ACC112 (cell line): ENCODE measurements around the gene MRPL36.
"Not testable (repeated sequence)": the region's sequence is repeated elsewhere in the genome, so short reads cannot be mapped to it uniquely, and the experiment has no call there.

Experiments
- H2AFZ ChIP-seq: fragments of 200-600 bp; sonication (generic); one replicate; pipeline ENCODE4 v1.6.0; 2017; ENCODE audit warnings: antibody characterized with exemption, low read length; ENCODE audit not compliant: unreplicated experiment
- H3K27ac ChIP-seq: fragments of 200-600 bp; sonication (generic); 2 replicates; pipeline ENCODE4 v1.5.1; 2014; ENCODE audit warnings: low read depth, mild to moderate bottlenecking, antibody characterized with exemption, low read length, moderate library complexity
- H3K27me3 ChIP-seq: fragments of 200-600 bp; sonication (generic); 2 replicates; pipeline ENCODE4 v1.6.1; 2014; ENCODE audit warnings: mild to moderate bottlenecking, antibody characterized with exemption, low read length, moderate library complexity, mixed read lengths; ENCODE audit not compliant: insufficient read depth
- H3K36me3 ChIP-seq: fragments of 200-600 bp; sonication (generic); 2 replicates; pipeline ENCODE4 v1.6.1; 2016; ENCODE audit warnings: mild to moderate bottlenecking, antibody characterized with exemption, low read length, moderate library complexity, mixed read lengths; ENCODE audit not compliant: insufficient read depth
- H3K4me1 ChIP-seq: fragments of 200-600 bp; sonication (generic); one replicate; pipeline ENCODE4 v1.6.1; 2016; ENCODE audit warnings: low read length, mixed read lengths; ENCODE audit not compliant: insufficient read depth, unreplicated experiment, control insufficient read depth
- H3K4me3 ChIP-seq: fragments of 200-600 bp; sonication (generic); 2 replicates; pipeline ENCODE4 v1.5.1; 2014; ENCODE audit warnings: mild to moderate bottlenecking, low read depth, low read length
- H3K79me2 ChIP-seq: fragments of 200-600 bp; sonication (generic); one replicate; pipeline ENCODE4 v1.6.0; 2016; ENCODE audit warnings: low read length; ENCODE audit not compliant: control insufficient read depth, unreplicated experiment, insufficient read depth

MRPL36 gene

DNA sequence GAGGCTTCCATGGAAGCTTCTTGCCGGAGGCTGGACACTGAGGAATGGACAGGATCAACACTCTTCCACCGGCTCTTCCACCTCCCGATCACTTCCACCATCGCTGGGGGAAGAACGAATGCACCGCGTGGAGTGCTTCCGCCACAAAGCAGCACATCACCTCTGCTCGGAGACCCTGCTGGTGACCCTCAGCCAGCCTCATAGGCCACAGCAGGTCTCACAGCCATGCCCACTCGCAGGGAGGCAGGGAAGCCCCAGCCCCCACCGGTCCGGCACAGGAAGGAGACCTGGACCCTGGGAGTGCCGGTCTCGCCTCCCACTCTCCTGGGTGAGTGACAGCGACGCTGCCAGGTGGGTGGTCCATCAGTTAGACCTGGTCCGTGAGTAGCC, 4.7 kb downstream of the MRPL36 start:
- Histone ChIP-seq H3K4me3 (no peak overlapping the region), H3K36me3 (peaks cover 8% of the 10 kb centered on the region; the same call in 1 of the 2 replicates), H2AFZ (no peak overlapping the region), H3K4me1 (peaks cover 52% of the 10 kb centered on the region), H3K27me3 (no peaks in the 10 kb centered on the region), H3K79me2 (peaks cover 21% of the 10 kb centered on the region), H3K27ac (peak overlapping the region; percentile 69)

- no peak overlapping the region for H2AFZ ChIP-seq
- H3K27ac ChIP-seq = peak overlapping the region; percentile 69
Observed at GRCh38 chr5:1793966-1794900, 5.4 kb downstream of the MRPL36 start.

GRCh38 chr5:1793301-1793740, 6.3 kb downstream of the MRPL36 start:
- H3K36me3 ChIP-seq = peaks cover 8% of the 10 kb centered on the region; the same call in 1 of the 2 replicates
- H2AFZ ChIP-seq = no peak overlapping the region
- peaks cover 55% of the 10 kb centered on the region for H3K4me1 ChIP-seq
- H3K27ac ChIP-seq = peak overlapping the region; percentile 69; the same call in 1 of the 2 replicates
- H3K79me2 ChIP-seq = peaks cover 9% of the 10 kb centered on the region
- H3K4me3 ChIP-seq = no peak overlapping the region
- H3K27me3 ChIP-seq = no peaks in the 10 kb centered on the region

More at GRCh38 chr5:1793966-1794900, 5.4 kb downstream of the MRPL36 start:
- Histone ChIP-seq H3K4me1 (peaks cover 55% of the 10 kb centered on the region), H3K4me3 (no peak overlapping the region), H3K27me3 (no peaks in the 10 kb centered on the region), H3K36me3 (peaks cover 8% of the 10 kb centered on the region; the same call in 1 of the 2 replicates), H3K79me2 (peaks cover 17% of the 10 kb centered on the region)

DNA sequence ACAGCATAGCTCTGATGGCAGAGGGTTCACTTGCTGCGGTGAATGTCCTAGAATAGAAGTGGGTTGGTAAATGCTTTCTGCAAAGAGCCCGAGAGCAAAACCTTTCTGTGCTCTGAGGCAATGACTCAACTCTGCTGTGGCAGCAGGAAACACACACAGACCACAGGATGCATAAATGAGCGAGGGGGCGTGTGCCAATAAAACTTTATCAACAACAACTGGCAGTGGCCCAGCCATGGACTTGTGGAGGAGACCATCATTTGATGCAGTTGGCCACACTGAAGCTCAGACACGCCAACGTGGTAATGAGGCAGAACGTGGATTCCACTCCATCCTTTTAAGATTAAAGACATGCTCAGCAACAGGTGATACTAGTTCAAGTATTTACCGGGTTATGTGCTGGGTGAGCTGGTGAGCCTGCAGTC, 6.8 kb downstream of the MRPL36 start:
- H3K27ac ChIP-seq = peak overlapping the region; percentile 69; the same call in 1 of the 2 replicates
- peaks cover 4% of the 10 kb centered on the region for H3K79me2 ChIP-seq
- H3K4me1 ChIP-seq = peaks cover 51% of the 10 kb centered on the region
- peaks cover 4% of the 10 kb centered on the region; the same call in 1 of the 2 replicates for H3K36me3 ChIP-seq
- no peak overlapping the region for H3K4me3 ChIP-seq
- H3K27me3 ChIP-seq = no peaks in the 10 kb centered on the region
- no peak overlapping the region for H2AFZ ChIP-seq

DNA sequence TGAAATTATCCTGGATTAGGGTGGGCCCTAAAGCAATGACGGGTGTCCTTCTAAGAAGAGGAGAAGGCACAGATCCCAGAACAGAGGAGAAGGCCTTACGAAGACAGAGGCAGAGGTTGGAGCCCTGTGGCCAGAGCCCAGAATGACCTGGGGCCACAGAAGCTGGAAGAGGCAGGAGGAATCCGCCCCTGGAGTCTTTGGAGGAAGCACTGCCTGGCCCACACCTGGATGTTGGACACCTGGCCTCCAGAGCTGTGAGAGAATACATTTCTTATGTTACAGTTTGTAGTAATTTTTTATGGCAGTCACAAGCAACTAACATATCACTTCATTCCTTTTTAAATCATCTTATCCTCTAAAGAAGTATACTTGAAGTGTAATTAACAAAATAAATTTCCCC, 8.5 kb downstream of the MRPL36 start:
- peak overlapping the region; percentile 79 for H3K27ac ChIP-seq
- H3K36me3 ChIP-seq = no peaks in the 10 kb centered on the region
- H3K27me3 ChIP-seq = no peaks in the 10 kb centered on the region
- H3K79me2 ChIP-seq = no peaks in the 10 kb centered on the region
- no peak overlapping the region for H3K4me3 ChIP-seq
- peaks cover 45% of the 10 kb centered on the region for H3K4me1 ChIP-seq
- H2AFZ ChIP-seq = no peak overlapping the region

DNA sequence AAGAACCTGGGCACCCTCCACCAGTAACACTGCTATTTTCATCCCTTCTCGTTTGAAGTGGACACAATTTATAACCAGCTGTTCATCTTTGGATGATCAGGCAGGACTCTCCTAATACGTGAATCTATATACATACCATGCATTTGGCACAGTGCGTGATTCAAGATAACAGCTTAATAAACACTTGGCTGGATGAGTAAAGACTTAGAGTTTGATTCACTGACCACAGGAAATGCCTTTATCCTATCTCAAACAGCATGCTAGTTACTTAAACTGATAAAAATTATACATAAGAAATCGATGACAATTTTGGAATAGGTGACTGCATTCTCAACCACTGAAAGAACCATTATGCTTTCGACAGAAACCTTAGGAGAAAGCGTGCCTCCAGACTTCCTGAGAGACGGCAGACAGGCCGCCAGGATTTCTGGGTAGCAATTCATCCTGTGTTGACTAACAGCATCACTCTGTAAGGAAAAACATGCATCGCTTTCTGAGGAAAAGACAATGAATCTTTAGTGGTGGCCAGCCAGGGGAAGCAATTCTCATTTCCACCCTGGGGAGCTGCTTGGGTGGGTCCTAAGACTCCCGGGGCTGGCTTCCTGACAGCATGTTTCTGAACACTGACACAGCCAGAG, 9.7 kb downstream of the MRPL36 start:
- H3K27ac ChIP-seq = peak overlapping the region; percentile 79
- H3K4me3 ChIP-seq = peak overlapping the region; percentile 68
- no peaks in the 10 kb centered on the region for H3K79me2 ChIP-seq
- no peaks in the 10 kb centered on the region for H3K36me3 ChIP-seq
- H2AFZ ChIP-seq = peak overlapping the region; percentile 76
- peaks cover 43% of the 10 kb centered on the region for H3K4me1 ChIP-seq
- no peaks in the 10 kb centered on the region for H3K27me3 ChIP-seq

- Histone ChIP-seq H2AFZ (peak overlapping the region; percentile 76), H3K27ac (peak overlapping the region; percentile 79), H3K4me3 (peak overlapping the region; percentile 68), H3K4me1 (peaks cover 38% of the 10 kb centered on the region)
- not testable (repeated sequence) for H3K79me2 ChIP-seq, H3K27me3 ChIP-seq, H3K36me3 ChIP-seq
Observed at GRCh38 chr5:1789438-1789833, 10.2 kb downstream of the MRPL36 start.

DNA sequence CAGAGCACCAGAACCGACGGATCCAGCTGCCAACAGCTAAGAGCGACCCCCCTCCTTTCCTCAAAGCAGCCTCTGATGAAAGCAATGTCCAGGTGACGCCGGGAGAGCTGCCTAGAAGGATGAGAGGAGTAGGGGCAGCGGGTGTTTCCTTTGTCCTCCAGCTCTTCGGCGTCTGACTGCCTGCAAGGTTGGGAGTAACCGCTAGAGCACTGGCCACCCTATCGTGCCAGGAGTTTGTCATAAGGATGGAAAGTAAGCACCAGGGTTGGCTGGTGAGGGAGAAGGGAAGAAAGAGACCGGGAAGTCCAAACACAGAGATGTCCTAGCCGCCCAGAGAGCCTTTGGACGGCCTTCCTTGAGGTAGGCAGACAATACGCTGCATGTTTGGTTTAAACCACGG, 10.8 kb downstream of the MRPL36 start:
- H2AFZ ChIP-seq = no peak overlapping the region
- no peaks in the 10 kb centered on the region for H3K27me3 ChIP-seq
- H3K36me3 ChIP-seq = no peaks in the 10 kb centered on the region
- H3K4me3 ChIP-seq = no peak overlapping the region
- peaks cover 32% of the 10 kb centered on the region for H3K4me1 ChIP-seq
- H3K79me2 ChIP-seq = no peaks in the 10 kb centered on the region
- no peak overlapping the region for H3K27ac ChIP-seq

GRCh38 chr5:1788200-1788599, 11.4 kb downstream of the MRPL36 start:
- H3K27ac ChIP-seq = no peak overlapping the region
- H3K4me3 ChIP-seq = no peak overlapping the region
- H3K36me3 ChIP-seq = no peaks in the 10 kb centered on the region
- H3K27me3 ChIP-seq = no peaks in the 10 kb centered on the region
- peaks cover 25% of the 10 kb centered on the region for H3K4me1 ChIP-seq
- H2AFZ ChIP-seq = no peak overlapping the region
- no peaks in the 10 kb centered on the region for H3K79me2 ChIP-seq

DNA sequence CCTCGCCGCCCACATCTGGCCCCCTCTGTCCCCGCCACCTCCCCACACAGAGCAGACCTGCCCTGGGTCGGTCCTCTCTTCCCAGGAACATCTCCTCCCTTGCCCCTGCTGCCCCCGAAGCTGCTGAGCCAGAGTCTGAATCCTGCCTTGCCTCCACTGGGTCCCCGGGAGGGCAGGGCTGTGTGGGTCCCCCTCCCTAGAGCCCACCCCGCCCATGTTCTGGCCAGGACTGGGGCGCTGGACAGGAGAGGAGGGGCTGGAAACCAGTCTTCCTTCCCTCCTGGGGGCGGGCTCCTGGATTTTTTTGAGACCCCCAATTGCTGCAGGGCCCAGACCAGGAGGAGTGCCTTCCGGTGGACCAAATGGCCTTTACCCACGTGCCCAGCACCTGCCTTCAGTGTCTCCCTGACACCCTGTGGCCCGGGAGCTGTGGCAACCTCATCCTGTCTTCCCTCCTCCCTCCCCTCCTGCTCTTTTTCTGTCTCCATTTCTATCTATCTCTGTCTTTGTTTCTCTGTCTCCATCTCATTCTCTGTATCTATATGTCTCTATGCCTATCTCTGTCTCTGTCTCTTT, 12.1 kb downstream of the MRPL36 start:
- H3K4me1 ChIP-seq = peaks cover 19% of the 10 kb centered on the region
- H3K4me3 ChIP-seq = no peak overlapping the region
- H2AFZ ChIP-seq = no peak overlapping the region

More for the DNA sequence above, 12.1 kb downstream of the MRPL36 start:
- no peaks in the 10 kb centered on the region for H3K27me3 ChIP-seq
- H3K36me3 ChIP-seq = no peaks in the 10 kb centered on the region
- H3K79me2 ChIP-seq = no peaks in the 10 kb centered on the region
- H3K27ac ChIP-seq = no peak overlapping the region
